Tibial nerve (tissue), 4 donors: ENCODE results near the gene OSBPL3. TPM values are rescaled to one million over a fixed set of nuclear protein-coding genes. Genes with fewer than 3 reads are reported as not detected.

Experiments
- DNase-seq, 2 donors: peaks; one replicate each; pipeline ENCODE4 v3.0.0-alpha.2; 2019; ENCODE audit warnings: low spot score in 2 of 2
- H3K27ac ChIP-seq, 4 donors: fragments of 200-600 bp; sonication (generic) in 3 of 4; one replicate each; pipeline ENCODE4 v1.5.1; 2017 to 2019; ENCODE audit warnings: mild to moderate bottlenecking in 1 of 4
- H3K27me3 ChIP-seq, 2 donors: fragments of 200-600 bp; sonication (generic) in 1 of 2; one replicate each; pipeline versions ENCODE4 v1.5.1 to v1.6.0; 2017 to 2019
- H3K36me3 ChIP-seq, 3 donors: fragments of 200-600 bp; sonication (generic); one replicate each; pipeline ENCODE4 v1.5.1; 2018 to 2019
- H3K4me1 ChIP-seq, 4 donors: fragments of 200-600 bp; sonication (generic) in 3 of 4; one replicate each; pipeline ENCODE4 v1.5.1; 2017 to 2019
- H3K4me3 ChIP-seq, 4 donors: fragments of 200-600 bp; sonication (generic) in 3 of 4; one replicate each; pipeline ENCODE4 v1.5.1; 2017 to 2019; ENCODE audit warnings: mild to moderate bottlenecking in 1 of 4, moderate library complexity in 1 of 4
- H3K9me3 ChIP-seq, 4 donors: fragments of 200-600 bp; sonication (generic) in 3 of 4; one replicate each; pipeline ENCODE4 v1.5.1; 2017 to 2019
- EP300 ChIP-seq, 2 donors: sonication (generic); formaldehyde crosslinking; IDR thresholded peaks; one replicate each; pipeline ENCODE4 v1.6.1; 2017; ENCODE audit warnings: antibody characterized with exemption in 2 of 2, mild to moderate bottlenecking in 1 of 2
- POLR2A ChIP-seq, 2 donors: fragments of 450-650 bp; IDR thresholded peaks; one replicate each; pipeline ENCODE4 v1.6.1; 2017; ENCODE audit warnings: antibody characterized with exemption in 2 of 2, mild to moderate bottlenecking in 2 of 2, moderate library complexity in 2 of 2
- WGBS, 2 donors: methylation state at CpG; one replicate each; pipeline ENCODE4 v1.1.5; 2018; 5-methylcytosine and 5-hydroxymethylcytosine counted together
- total RNA-seq, 4 donors: library from RNA; depleted of rRNA; stranded (reverse); fragments of >200 nt; gene quantifications; one replicate each; pipeline ENCODE4 v1.1.0, GENCODE V29; 2016
- TF ChIP-seq, protein P1 (sequence below), 5 experiments: fragments of 200-600 bp in 3 of 5; fragments of 450-650 bp in 2 of 5; sonication (generic) in 3 of 5; IDR thresholded peaks; one replicate each; pipeline ENCODE4 v1.5.1; 2016 to 2019; ENCODE audit warnings: antibody characterized with exemption in 5 of 5, mild to moderate bottlenecking in 3 of 5, moderate library complexity in 2 of 5

Gene OSBPL3
- total RNA-seq, 4 donors from 2014 or later = 1.6 to 7.3 (median 5.3) TPM

DNA sequence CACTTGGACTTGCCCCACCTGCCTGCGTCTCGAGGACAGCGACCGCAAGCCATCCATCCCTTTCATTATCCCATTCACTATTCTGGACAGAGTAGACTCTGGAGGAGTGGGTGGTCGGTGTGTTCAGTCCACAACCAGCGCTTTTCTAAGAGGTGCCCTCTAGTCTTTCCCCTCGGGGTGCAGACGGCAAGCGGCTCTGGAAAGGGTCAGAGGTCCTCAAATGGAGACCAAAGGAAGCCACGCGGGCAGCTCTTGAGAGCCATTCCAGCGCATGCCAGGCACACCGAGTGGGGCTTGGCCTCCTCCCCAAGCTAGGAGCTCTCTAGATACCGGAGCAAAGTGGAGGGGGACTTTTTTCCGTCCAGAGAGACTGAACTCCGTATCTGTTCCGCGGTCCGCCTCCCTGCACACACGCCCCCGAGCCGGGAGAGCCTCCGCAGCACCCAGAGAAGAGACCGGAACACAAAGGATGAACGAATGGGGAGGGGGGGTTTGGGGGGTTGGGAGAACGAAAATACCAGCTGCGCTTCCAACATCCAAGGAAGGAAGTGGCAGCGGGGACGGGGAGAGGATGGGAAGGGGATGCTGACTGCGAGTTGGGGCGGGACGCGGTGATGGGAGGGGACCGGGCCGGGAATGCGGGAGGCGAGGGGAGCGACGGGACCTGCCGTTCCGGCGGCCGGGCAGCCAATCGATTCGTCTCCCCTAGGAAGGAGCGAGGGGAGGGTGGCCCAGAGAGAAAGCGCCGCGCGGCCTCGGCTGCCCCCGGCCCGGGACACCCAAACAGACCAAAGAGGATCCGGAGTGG, 223.2 kb downstream of the OSBPL3 start:
- no peak for DNase-seq
- Histone ChIP-seq H3K36me3 (no peaks in the 10 kb centered on the region), H3K9me3 (no peaks in the 10 kb centered on the region), H3K27ac (peak overlapping the region; percentile 10 to 83 (median 80)), H3K27me3 (no peaks in the 10 kb centered on the region), H3K4me1 (peaks cover 0 to 22% (median 0%) of the 10 kb centered on the region in 4 donors), H3K4me3 (peak overlapping the region; percentile 61 to 88 (median 79))
- 7 to 8% methylated on average over 53 of the region's 54 CpGs for WGBS, 2 donors
- TF ChIP-seq, protein P1, sequence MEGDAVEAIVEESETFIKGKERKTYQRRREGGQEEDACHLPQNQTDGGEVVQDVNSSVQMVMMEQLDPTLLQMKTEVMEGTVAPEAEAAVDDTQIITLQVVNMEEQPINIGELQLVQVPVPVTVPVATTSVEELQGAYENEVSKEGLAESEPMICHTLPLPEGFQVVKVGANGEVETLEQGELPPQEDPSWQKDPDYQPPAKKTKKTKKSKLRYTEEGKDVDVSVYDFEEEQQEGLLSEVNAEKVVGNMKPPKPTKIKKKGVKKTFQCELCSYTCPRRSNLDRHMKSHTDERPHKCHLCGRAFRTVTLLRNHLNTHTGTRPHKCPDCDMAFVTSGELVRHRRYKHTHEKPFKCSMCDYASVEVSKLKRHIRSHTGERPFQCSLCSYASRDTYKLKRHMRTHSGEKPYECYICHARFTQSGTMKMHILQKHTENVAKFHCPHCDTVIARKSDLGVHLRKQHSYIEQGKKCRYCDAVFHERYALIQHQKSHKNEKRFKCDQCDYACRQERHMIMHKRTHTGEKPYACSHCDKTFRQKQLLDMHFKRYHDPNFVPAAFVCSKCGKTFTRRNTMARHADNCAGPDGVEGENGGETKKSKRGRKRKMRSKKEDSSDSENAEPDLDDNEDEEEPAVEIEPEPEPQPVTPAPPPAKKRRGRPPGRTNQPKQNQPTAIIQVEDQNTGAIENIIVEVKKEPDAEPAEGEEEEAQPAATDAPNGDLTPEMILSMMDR (IDR thresholded peaks at IDR 0.05) = no peak
- TF ChIP-seq EP300 (IDR thresholded peaks at IDR 0.05) (no peak), POLR2A (IDR thresholded peaks at IDR 0.05) (no peak)

DNA sequence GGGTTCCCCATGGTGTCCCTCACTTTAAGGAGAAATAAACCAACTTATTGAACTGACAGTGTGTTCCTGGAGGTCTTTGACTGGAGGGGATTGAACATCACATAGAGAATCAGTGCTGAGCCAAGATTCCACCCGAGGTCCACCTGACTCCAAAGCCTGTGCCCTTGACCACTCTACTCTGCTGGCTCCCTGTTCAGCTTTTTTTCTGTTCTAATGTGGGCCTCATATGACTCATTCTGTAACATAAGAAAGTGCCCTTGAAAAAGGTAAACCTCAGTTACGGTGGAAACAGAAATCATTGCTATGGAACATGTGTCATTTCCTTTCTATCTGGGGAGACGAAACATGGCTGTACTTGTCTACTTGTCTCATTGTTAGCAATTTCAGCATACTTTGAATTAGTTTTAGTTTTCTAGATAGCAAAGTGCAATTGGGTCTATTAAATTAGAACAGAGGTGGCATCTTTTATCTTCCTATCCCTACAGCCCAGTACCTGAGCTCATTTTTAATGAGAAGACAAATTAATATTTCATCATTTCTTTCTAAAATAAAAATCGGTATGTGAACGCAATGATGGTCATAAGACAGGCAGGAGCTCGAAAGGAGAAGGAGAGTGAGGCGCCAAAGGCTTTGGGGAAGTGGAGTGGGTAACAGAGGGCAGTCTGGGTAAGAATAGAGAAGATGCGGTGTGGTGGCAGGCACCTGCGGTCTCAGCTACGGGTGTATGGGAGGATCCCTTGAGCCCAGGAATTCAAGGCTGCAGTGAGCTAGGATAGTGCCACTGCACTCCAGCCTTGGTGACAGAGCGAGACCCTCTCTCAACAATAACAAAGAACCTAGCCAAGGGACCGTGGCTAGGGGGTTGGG, 224.2 kb downstream of the OSBPL3 start:
- 85 to 92% methylated on average over 12 of the region's 12 CpGs for WGBS, 2 donors
- Histone ChIP-seq H3K27ac (peak overlapping the region in 1 of 4 donors; percentile 83), H3K36me3 (no peaks in the 10 kb centered on the region), H3K27me3 (no peaks in the 10 kb centered on the region), H3K4me3 (no peak overlapping the region), H3K9me3 (no peaks in the 10 kb centered on the region), H3K4me1 (peaks cover 0 to 22% (median 0%) of the 10 kb centered on the region in 4 donors)
- no peak for DNase-seq
- TF ChIP-seq, protein P1 (IDR thresholded peaks at IDR 0.05) = no peak

DNA sequence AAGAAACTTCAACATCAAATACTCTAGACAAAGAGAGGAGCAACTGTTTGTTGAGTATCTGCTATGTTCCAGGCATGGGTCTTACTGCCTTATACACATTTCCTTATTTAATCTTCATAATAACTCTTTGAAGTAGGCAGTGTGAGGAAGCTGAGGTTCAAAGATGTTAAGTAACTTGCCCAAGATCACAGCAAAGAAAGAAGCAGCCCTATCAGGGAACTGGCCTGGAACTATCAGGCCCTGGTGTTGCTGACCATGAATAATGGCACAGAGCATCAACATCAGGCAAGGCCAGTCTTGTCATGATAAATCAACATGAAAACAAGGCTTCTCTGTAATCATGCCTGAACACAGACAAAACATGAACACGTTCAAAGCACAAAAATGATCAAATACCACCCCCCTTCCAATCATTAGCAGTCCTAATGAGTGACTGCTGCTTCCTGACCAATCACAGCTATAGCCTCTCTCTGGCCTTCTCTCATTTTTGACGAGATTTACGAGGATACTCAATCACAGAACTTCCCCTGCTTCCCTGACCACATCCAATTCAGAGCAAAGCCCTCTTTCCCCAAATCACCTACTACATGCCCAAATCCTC, 225.0 kb downstream of the OSBPL3 start:
- Histone ChIP-seq H3K27me3 (no peaks in the 10 kb centered on the region), H3K27ac (no peak overlapping the region), H3K36me3 (no peaks in the 10 kb centered on the region), H3K4me3 (no peak overlapping the region), H3K9me3 (no peaks in the 10 kb centered on the region), H3K4me1 (peaks cover 0 to 22% (median 0%) of the 10 kb centered on the region in 4 donors)
- WGBS, 2 donors = 70 to 71% methylated on average over 3 of the region's 3 CpGs
- no peak for DNase-seq
- TF ChIP-seq, protein P1 (IDR thresholded peaks at IDR 0.05) = no peak
- no peak for TF ChIP-seq POLR2A (IDR thresholded peaks at IDR 0.05)
- no peak for TF ChIP-seq EP300 (IDR thresholded peaks at IDR 0.05)

DNA sequence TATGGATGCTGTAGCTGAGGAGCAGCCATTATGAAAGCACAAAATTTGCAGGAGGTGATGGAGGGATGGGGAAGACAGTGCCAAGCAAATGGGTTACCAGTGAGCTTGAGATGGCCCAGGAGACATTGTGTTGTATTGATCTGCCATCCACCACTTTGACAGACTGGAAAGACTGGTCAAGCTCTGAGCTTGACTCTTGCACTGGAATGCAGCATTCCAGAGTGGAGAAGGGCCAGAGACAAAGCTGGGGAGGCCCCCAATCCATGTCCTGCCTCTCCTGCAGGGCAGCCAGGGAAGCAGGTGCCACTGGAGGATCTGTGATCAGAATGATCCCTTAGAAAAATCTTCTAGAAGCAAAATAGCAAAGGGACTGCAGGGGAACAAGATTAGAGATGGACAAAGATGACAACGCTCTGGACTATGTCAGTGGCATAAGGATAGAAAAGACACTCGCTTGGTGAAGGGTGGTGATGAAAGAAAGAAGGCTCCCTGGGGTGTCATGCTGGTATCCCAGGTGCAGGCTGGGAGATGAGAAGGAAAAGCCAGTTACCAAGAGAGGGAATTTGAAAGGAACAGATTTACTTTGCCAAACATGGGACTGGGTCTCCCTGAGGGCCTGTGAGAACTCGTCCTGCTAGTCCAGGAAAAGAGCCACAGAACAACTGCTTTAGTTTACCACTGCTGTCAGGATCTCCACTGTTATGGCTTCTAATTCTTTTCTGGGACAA, 227.7 kb downstream of the OSBPL3 start:
- Histone ChIP-seq H3K36me3 (no peaks in the 10 kb centered on the region), H3K4me3 (no peak overlapping the region), H3K27me3 (no peaks in the 10 kb centered on the region), H3K4me1 (peaks cover 0 to 12% (median 0%) of the 10 kb centered on the region in 4 donors), H3K9me3 (no peaks in the 10 kb centered on the region), H3K27ac (no peak overlapping the region)
- TF ChIP-seq, protein P1 (IDR thresholded peaks at IDR 0.05) = no peak
- TF ChIP-seq POLR2A (IDR thresholded peaks at IDR 0.05) = no peak
- TF ChIP-seq EP300 (IDR thresholded peaks at IDR 0.05) = no peak
- no peak for DNase-seq
- WGBS, 2 donors = 70 to 91% methylated on average over 3 of the region's 3 CpGs
